ENCODE measurements around the gene RIMBP2.

RIMBP2 gene

DNA sequence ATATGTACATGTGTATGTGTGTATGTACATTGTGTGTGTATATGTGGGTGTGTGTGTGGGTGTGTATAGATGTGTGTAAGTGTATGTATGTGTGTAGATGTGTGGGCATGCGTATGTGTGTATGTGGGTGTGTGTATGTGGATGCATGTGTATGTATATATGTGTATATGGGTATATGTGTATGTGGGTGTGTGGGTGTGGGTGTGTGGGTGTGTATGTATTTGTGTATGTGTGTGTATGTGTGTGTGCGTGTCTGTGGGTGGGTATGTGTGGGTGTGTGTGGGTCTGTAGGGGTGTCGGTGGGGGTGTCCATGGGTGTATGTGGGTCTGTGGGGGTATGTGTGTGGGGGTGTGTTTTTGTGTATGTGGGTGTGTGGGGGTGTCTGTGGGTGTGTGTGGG is 276.8 kb downstream of the RIMBP2 start:
- TF ChIP-seq, protein P1, sequence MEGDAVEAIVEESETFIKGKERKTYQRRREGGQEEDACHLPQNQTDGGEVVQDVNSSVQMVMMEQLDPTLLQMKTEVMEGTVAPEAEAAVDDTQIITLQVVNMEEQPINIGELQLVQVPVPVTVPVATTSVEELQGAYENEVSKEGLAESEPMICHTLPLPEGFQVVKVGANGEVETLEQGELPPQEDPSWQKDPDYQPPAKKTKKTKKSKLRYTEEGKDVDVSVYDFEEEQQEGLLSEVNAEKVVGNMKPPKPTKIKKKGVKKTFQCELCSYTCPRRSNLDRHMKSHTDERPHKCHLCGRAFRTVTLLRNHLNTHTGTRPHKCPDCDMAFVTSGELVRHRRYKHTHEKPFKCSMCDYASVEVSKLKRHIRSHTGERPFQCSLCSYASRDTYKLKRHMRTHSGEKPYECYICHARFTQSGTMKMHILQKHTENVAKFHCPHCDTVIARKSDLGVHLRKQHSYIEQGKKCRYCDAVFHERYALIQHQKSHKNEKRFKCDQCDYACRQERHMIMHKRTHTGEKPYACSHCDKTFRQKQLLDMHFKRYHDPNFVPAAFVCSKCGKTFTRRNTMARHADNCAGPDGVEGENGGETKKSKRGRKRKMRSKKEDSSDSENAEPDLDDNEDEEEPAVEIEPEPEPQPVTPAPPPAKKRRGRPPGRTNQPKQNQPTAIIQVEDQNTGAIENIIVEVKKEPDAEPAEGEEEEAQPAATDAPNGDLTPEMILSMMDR (IDR thresholded peaks at IDR 0.05), result no peak

- TF ChIP-seq, protein P1 (IDR thresholded peaks at IDR 0.05), result no peak
Measured at GRCh38 chr12:130438711-130439110, 277.4 kb downstream of the RIMBP2 start.

DNA sequence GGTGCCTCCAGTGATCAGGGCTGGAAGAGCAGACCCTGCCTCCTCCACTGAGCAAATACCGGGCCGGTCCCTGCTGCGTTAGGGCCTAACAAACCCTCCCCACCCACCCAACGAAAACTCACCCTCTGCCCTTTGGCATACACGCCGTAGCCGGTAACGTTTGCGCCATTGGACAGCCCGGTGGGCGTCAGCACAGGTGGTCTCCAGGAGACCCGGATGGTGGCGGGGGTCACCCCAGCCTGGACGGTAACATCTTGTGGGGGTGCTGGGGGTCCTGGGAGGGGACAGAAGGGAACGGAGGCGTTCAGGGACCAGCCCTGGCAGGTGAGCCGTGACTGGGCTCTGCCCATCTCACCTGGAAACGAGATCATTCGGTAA is 277.9 kb downstream of the RIMBP2 start:
- TF ChIP-seq, protein P1 (IDR thresholded peaks at IDR 0.05), result no peak

GRCh38 chr12:130437555-130438242 is 278.4 kb downstream of the RIMBP2 start:
- TF ChIP-seq, protein P1 (IDR thresholded peaks at IDR 0.05), result no peak

DNA sequence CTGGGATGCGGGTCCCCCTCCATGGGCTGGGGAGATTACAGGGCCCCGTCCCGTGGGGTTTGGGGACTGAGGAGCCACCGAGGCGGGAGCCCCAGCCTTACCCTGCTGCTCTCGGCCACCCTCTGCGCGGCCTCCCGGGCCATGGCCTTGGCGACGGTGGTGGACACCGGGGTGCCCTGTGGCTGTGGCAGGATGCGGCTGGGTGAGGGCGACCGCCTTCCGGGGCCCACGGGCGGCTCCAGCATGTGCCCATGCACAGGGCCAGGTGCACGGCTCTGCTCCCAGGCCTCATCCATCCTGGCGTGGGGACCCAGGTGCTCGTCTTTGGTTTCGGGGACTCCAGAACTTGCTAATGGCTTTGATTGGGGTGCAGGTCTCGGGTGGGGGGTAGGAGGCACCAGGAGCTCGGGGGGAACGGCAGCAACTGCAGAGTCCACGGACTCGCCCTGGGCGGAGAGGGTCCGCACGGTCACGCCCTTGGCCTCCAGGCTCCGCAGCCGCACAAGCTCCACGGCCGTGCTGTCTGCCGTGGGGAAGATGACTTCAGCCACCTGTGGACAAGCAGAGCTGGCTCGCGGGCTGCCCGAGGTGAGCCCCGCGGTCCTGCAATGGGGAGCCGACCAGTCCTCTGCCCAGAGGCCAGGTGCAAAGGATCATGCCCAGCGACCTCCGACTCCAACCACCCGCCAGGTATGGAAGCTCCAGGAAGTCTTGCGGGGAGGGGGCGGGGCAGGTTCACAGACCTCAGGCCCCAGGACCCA is 279.2 kb downstream of the RIMBP2 start:
- TF ChIP-seq, protein P1 (IDR thresholded peaks at IDR 0.05), result no peak

- TF ChIP-seq, protein P1 (IDR thresholded peaks at IDR 0.05), result no peak
Measured at GRCh38 chr12:130435826-130436225, 280.3 kb downstream of the RIMBP2 start.

- TF ChIP-seq, protein P1 (IDR thresholded peaks at IDR 0.05), result no peak
Measured at GRCh38 chr12:130435331-130435730, 280.8 kb downstream of the RIMBP2 start.

All from LNCAP (cell line).